D721Med (cell line): ENCODE measurements around the gene MYL5.

Experiments
- DNase-seq: peaks from one replicate; pipeline ENCODE4 v3.0.0; 2011; ENCODE audit warnings: low spot score; ENCODE audit not compliant: insufficient read length
- FAIRE-seq: peaks from 2 replicates; lab custom pipeline; 2011; peaks lifted over from hg19 to GRCh38; lab: Jason Lieb, UNC
- TF ChIP-seq, protein P1 (sequence below): IDR thresholded peaks from 2 replicates; pipeline ENCODE4 v1.5.1; 2012; ENCODE audit warnings: mild to moderate bottlenecking, control low read depth; ENCODE audit not compliant: insufficient read depth; ENCODE audit errors: missing control alignments

The MYL5 gene

DNA sequence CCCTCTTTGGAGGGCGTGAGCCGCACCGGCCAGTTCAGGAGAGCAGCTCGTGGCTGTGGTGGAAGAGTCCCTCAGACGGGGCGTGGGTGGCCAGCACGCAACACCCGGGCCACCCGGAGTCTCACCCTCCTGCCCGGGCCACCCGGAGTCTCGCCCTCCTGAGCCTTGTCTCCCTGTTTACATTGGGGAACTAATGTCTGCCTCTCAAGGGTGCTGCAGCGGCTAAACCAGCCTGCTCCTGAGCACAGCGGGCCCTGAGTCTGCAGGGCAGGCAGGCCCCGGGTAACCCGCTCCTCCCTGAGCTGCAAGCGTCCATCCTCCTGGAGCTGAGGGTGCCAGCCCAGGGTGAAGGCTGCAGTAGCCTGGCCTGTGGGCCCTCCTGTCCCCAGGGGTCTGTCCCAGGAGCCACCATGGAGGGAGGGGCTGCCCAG is 46.0 kb upstream of the MYL5 start:
- TF ChIP-seq, protein P1, sequence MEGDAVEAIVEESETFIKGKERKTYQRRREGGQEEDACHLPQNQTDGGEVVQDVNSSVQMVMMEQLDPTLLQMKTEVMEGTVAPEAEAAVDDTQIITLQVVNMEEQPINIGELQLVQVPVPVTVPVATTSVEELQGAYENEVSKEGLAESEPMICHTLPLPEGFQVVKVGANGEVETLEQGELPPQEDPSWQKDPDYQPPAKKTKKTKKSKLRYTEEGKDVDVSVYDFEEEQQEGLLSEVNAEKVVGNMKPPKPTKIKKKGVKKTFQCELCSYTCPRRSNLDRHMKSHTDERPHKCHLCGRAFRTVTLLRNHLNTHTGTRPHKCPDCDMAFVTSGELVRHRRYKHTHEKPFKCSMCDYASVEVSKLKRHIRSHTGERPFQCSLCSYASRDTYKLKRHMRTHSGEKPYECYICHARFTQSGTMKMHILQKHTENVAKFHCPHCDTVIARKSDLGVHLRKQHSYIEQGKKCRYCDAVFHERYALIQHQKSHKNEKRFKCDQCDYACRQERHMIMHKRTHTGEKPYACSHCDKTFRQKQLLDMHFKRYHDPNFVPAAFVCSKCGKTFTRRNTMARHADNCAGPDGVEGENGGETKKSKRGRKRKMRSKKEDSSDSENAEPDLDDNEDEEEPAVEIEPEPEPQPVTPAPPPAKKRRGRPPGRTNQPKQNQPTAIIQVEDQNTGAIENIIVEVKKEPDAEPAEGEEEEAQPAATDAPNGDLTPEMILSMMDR: no peak
- no peak for FAIRE-seq

DNA sequence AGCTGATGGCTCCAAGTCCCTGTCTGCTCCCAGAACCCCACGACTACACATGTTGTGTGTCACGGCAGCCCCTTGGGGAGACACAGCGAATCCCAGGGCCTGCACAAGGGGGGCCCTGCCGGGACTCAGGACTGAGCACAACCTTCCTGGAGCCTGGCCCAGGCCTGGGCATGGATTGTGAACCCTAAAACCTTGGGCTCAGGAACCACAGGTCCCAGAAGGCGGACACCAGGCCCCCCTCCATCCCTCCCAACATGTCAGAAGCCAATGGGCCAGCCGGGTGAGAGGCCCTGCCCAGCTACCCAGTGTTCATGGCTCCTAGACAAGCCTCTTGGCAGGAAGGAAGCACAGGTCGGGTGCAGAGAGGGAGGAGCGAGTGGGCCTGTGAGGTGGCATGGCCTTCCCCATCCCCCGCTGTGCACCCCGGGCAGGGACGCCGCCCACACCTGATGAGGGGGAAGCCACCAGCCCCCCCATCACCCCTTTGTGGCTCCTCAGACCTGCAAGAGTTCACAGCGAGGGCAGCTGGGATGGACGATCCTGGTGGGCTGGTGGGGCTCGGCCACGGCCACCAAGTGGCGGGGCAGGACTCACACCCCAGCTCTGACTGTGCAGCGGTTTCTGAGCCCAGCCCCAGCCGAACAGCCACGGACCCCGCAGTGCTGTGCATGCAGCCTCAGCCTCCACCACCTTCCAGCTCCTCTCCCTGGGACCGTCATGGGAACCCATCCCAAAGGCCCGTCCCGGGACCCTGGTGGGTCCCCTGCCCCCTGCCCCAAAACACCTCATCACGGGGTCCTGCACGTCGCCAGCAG is 45.3 kb upstream of the MYL5 start:
- TF ChIP-seq, protein P1: no peak
- DNase-seq (no peak), FAIRE-seq (no peak)

More for the DNA sequence above, 46.0 kb upstream of the MYL5 start:
- DNase-seq: no peak

DNA sequence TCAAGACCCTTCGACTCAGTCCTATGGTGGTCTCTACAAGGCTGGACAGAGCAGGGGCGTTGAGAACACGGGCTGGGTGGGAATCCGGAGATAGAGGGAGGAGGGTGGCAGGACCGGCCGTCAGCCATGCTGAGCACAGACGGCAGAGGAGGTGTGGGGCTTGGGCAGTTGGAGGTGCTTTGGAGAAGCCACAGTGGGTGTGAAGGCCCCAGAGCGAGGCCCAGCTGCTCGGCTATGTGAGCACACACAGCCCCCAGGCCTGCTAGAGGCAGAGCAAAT is 44.8 kb upstream of the MYL5 start:
- FAIRE-seq: no peak

DNA sequence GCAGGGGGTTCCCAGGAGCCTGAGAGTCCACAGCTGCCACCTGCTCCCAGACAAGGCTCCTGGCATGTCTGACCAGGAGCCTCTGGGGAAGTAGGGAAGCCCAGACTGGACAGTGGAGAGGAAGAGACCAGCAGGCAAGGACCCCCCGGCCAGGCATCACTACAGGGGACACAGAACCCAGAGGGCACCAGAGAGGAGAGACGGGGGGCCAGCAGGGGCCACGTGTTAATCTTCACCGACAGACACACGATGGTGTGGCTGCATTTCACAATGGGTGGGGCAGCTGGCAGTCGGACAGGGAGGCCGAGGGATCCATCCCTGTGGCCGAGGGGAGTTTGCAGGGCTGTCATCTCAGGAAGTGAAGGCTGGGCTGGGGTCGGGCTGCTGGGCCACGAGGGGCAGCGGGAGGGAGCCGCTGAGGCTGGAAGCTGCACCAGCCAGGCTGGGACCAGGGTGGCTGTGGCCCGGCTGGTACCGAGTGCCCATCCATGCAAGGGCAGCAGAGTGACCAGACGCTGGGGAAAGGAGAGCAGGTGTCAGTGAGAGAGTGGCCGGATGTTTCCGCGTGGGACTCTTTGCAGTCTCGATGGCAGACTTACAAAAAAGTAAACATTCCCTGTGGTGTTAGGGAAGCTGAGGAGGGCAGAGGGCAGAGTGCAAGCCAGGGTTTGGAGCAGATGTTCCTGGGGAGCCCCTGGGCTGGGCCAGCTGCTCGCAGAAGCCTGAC is 44.3 kb upstream of the MYL5 start:
- TF ChIP-seq, protein P1: no peak
- no peak for FAIRE-seq

More for the DNA sequence above, 44.8 kb upstream of the MYL5 start:
- TF ChIP-seq, protein P1: no peak
- DNase-seq: no peak

DNA sequence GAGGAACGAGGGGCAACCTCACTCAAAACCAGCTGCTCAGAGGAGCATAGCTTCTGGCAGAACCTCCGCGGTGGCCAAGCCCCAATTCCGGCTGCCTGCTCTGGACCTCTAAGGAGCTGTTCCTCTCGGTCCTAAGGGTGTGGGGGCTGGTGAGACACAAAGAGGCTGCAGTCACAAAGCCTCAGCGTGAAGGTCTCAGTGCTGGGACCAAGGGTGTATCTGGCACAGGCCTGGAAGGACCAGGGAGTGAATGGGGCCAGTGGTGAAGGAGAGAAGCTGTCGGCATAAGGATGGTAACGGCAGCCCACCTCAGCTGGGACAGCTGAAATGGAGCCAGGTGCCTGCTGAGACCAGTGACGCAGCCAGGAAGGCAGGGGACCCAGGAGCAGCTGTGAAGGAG is 43.7 kb upstream of the MYL5 start:
- DNase-seq: no peak
- no peak for FAIRE-seq

More for the DNA sequence above, 44.3 kb upstream of the MYL5 start:
- no peak for DNase-seq

DNA sequence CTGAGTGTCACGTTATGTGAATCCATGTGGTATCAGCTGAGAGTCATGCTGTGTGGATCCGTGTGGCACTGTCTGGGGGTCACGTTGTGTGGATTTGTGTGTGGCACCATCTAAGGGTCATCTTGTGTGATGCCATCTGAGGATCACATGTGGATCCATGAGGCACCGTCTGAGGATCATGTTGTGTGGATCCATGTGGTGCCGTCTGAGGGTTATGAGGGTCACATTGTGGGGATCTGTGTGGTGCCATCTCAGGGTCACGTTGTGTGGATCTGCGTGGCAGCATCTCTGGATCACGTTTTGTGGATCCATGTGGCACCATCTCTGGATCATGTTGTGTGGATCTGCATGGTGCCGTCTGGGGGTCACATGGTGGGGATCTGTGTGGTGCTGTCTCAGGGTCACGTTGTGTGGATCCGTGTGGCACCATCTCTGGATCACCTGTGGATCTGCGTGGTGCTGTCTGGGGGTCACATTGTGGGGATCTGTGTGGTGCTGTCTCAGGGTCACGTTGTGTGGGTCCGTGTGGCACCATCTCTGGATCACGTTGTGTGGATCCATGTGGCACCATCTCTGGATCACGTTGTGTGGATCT is 42.0 kb upstream of the MYL5 start:
- TF ChIP-seq, protein P1: no peak
- FAIRE-seq (no peak), DNase-seq (no peak)

More for the DNA sequence above, 43.7 kb upstream of the MYL5 start:
- TF ChIP-seq, protein P1: no peak
